HCT116 (cell line): ENCODE data around the gene PRR16. TPM values are rescaled to one million over a fixed set of nuclear protein-coding genes. Genes with fewer than 3 reads are reported as not detected.

Experiments
- ATAC-seq: fragments of 200-7000 bp; cut with Tn5 transposase; 2 replicates; pipeline ENCODE4 v1.9.1; 2020; ENCODE audit warnings: mild to moderate bottlenecking, moderate library complexity
- BruUV-seq: library from RNA; stranded (reverse); fragments of 400-500 nt; replicated peaks from 2 replicates; lab custom pipeline; 2021; lab: Mats Ljungman, UMichigan
- CTCF ChIA-PET: fragments of 300-600 bp; sonication (Branson Sonifier 250); formaldehyde crosslinking; loops from one replicate; lab custom pipeline; 2021; ENCODE audit warnings: antibody characterized with exemption; lab: Charles Lee
- POLR2A ChIA-PET: fragments of 300-600, 350-600 bp; sonication (Branson Sonifier 250); formaldehyde crosslinking; loops from one replicate; lab custom pipeline; 2021; ENCODE audit warnings: antibody characterized with exemption; lab: Charles Lee
- RAD21 ChIA-PET, 2 experiments: fragments of 300-600 bp; sonication (Branson Sonifier 250); formaldehyde crosslinking; loops; one replicate each; lab custom pipeline; 2023; ENCODE audit warnings: low total read pairs in 2 of 2; ENCODE audit not compliant: uncharacterized antibody in 2 of 2, unreplicated experiment in 2 of 2, low non-redundant PET in 1 of 2; lab: Charles Lee
- DNase-seq: peaks from one replicate; pipeline ENCODE4 v3.0.0-alpha.2; 2010; ENCODE audit warnings: low read depth, low spot score
- H2AFZ ChIP-seq: fragments of 200-600 bp; shearing (Covaris generic), sonication (generic); 2 replicates; pipeline ENCODE4 v1.6.1; 2017; ENCODE audit warnings: low read depth, mixed run types, mixed read lengths, antibody characterized with exemption, low read length; ENCODE audit not compliant: poor library complexity, severe bottlenecking
- H3K27ac ChIP-seq: 2 replicates; pipeline ENCODE4 v1.5.1; 2012; ENCODE audit warnings: low read depth, low read length
- H3K27me3 ChIP-seq: fragments of 200-600 bp; sonication (generic); 2 replicates; pipeline ENCODE4 v1.6.1; 2016; ENCODE audit warnings: mixed run types, low read length, mixed read lengths; ENCODE audit not compliant: insufficient read depth
- H3K36me3 ChIP-seq, 2 experiments: fragments of 200-500 bp in 1 of 2; fragments of 200-600 bp in 1 of 2; sonication (Bioruptor generic) in 1 of 2; sonication (generic) in 1 of 2; 2 replicates each; pipeline versions ENCODE4 v1.5.1 to v1.6.1; 2014 to 2016; ENCODE audit warnings: low read length in 2 of 2, inconsistent platforms in 1 of 2, mixed read lengths in 1 of 2, mixed run types in 1 of 2; ENCODE audit not compliant: insufficient read depth in 2 of 2, control insufficient read depth in 1 of 2
- H3K4me1 ChIP-seq, 2 experiments: fragments of 200-600 bp in 1 of 2; sonication (generic) in 1 of 2; 2 replicates each; pipeline versions ENCODE4 v1.5.1 to v1.6.1; 2012 to 2017; ENCODE audit warnings: low read length in 2 of 2, inconsistent platforms in 1 of 2, mild to moderate bottlenecking in 1 of 2, mixed read lengths in 1 of 2, mixed run types in 1 of 2, moderate library complexity in 1 of 2; ENCODE audit not compliant: insufficient read depth in 2 of 2, control insufficient read depth in 1 of 2
- H3K4me2 ChIP-seq: fragments of 200-600 bp; sonication (generic); 2 replicates; pipeline ENCODE4 v1.6.1; 2017; ENCODE audit warnings: mixed run types, low read length, mixed read lengths
- H3K4me3 ChIP-seq, 2 experiments: fragments of 200-600 bp in 1 of 2; sonication (generic) in 1 of 2; replicated peaks in 1 of 2; 2 replicates each; pipeline ENCODE4 v1.5.1; 2011 to 2016; ENCODE audit warnings: low read length in 2 of 2, control low read depth in 1 of 2, low read depth in 1 of 2, mild to moderate bottlenecking in 1 of 2, mixed read lengths in 1 of 2, mixed run types in 1 of 2
- H3K79me2 ChIP-seq: fragments of 200-600 bp; sonication (generic); 2 replicates; pipeline ENCODE4 v1.6.1; 2017; ENCODE audit warnings: mild to moderate bottlenecking, mixed run types, low read length, moderate library complexity, mixed read lengths; ENCODE audit not compliant: insufficient read depth
- H3K9ac ChIP-seq: fragments of 200-600 bp; sonication (generic); 2 replicates; pipeline ENCODE4 v1.6.1; 2016; ENCODE audit warnings: low read length, mixed read lengths
- H3K9me2 ChIP-seq: fragments of 200-600 bp; sonication (generic), shearing (Covaris generic); 2 replicates; pipeline ENCODE4 v1.6.1; 2017; ENCODE audit warnings: mixed run types, mild to moderate bottlenecking, moderate library complexity; ENCODE audit not compliant: insufficient read depth
- H3K9me3 ChIP-seq, 2 experiments: fragments of 200-500 bp in 1 of 2; fragments of 200-600 bp in 1 of 2; sonication (Bioruptor generic) in 1 of 2; sonication (generic) in 1 of 2; 2 replicates each; pipeline ENCODE4 v1.6.1; 2014 to 2017; ENCODE audit warnings: low read length in 2 of 2, mixed read lengths in 2 of 2, inconsistent platforms in 1 of 2, low read depth in 1 of 2, mild to moderate bottlenecking in 1 of 2, mixed run types in 1 of 2, moderate library complexity in 1 of 2; ENCODE audit not compliant: control insufficient read depth in 1 of 2, insufficient read depth in 1 of 2
- H4K20me1 ChIP-seq: fragments of 200-600 bp; sonication (generic), shearing (Covaris generic); 2 replicates; pipeline ENCODE4 v1.6.1; 2017; ENCODE audit warnings: mixed run types, mild to moderate bottlenecking, moderate library complexity; ENCODE audit not compliant: insufficient read depth
- CBX3 ChIP-seq: IDR thresholded peaks from 2 replicates; pipeline ENCODE4 v1.6.1; 2012; ENCODE audit warnings: low read depth
- CEBPB ChIP-seq: IDR thresholded peaks from 2 replicates; pipeline ENCODE4 v1.6.1; 2012; ENCODE audit warnings: low read depth
- ELF1 ChIP-seq: IDR thresholded peaks from 2 replicates; pipeline ENCODE4 v1.6.1; 2012; ENCODE audit warnings: low read depth, borderline replicate concordance
- EZH2 ChIP-seq: fragments of 200-600 bp; sonication (generic); IDR thresholded peaks from 2 replicates; pipeline ENCODE4 v1.6.1; 2017; ENCODE audit warnings: antibody characterized with exemption, mixed run types
- JUND ChIP-seq: IDR thresholded peaks from 2 replicates; pipeline ENCODE4 v1.6.1; 2012
- POLR2A ChIP-seq: IDR thresholded peaks from 2 replicates; pipeline ENCODE4 v1.7.0; 2011; ENCODE audit warnings: borderline replicate concordance; ENCODE audit not compliant: insufficient read depth, insufficient read length; ENCODE audit errors: extremely low read depth
- POLR2AphosphoS5 ChIP-seq: IDR thresholded peaks from 2 replicates; pipeline ENCODE4 v1.6.1; 2011; ENCODE audit warnings: mild to moderate bottlenecking, low read depth, low read length, moderate library complexity
- RAD21 ChIP-seq: IDR thresholded peaks from 2 replicates; pipeline ENCODE4 v1.6.1; 2012; ENCODE audit warnings: low read depth, mild to moderate bottlenecking
- SIN3A ChIP-seq: IDR thresholded peaks from 2 replicates; pipeline ENCODE4 v1.6.1; 2012; ENCODE audit warnings: low read depth
- SP1 ChIP-seq: IDR thresholded peaks from 2 replicates; pipeline ENCODE4 v1.6.1; 2012; ENCODE audit warnings: low read depth
- SRF ChIP-seq: IDR thresholded peaks from 2 replicates; pipeline ENCODE4 v1.6.1; 2012; ENCODE audit warnings: low read depth
- TCF7L2 ChIP-seq: IDR thresholded peaks from 2 replicates; pipeline ENCODE4 v1.7.0; 2011; ENCODE audit warnings: borderline replicate concordance, inconsistent platforms; ENCODE audit not compliant: insufficient read depth, insufficient read length; ENCODE audit errors: extremely low read depth
- YY1 ChIP-seq: IDR thresholded peaks from 2 replicates; pipeline ENCODE4 v1.6.1; 2011; ENCODE audit warnings: low read length, low read depth, moderate library complexity, mild to moderate bottlenecking; ENCODE audit not compliant: insufficient replicate concordance; ENCODE audit errors: extremely low read depth
- ZFX ChIP-seq: fragments of 450-650 bp; IDR thresholded peaks from 2 replicates; pipeline ENCODE4 v1.6.1; 2017
- intact Hi-C: fragments of 100-400 bp; cut with micrococcal nuclease; formaldehyde crosslinking; loops from 2 replicates; pipeline ENCODE4 v1.10.0; 2022
- total RNA-seq: library from RNA; stranded (reverse); gene quantifications from one replicate; pipeline ENCODE4 v1.2.1, GENCODE V29; 2021; ENCODE audit not compliant: unreplicated experiment
- TF ChIP-seq, protein P1 (sequence below): IDR thresholded peaks from 2 replicates; pipeline ENCODE4 v1.6.1; 2012; ENCODE audit warnings: low read depth
- TF ChIP-seq, protein P2 (sequence below), 3 experiments: fragments of 200-600 bp in 1 of 3; sonication (generic) in 1 of 3; IDR thresholded peaks in 2 of 3; conservative IDR thresholded peaks in 1 of 3; 2 replicates each; pipeline ENCODE4 v1.5.1; 2012 to 2017; ENCODE audit warnings: low read depth in 2 of 3, low read length in 2 of 3, antibody characterized with exemption in 1 of 3, borderline replicate concordance in 1 of 3, control low read depth in 1 of 3, mild to moderate bottlenecking in 1 of 3, mixed read lengths in 1 of 3, mixed run types in 1 of 3, moderate library complexity in 1 of 3; ENCODE audit not compliant: insufficient read depth in 1 of 3
- TF ChIP-seq, protein P3 (sequence below): IDR thresholded peaks from 2 replicates; pipeline ENCODE4 v1.6.1; 2012
- TF ChIP-seq, protein P4 (sequence below): IDR thresholded peaks from 2 replicates; pipeline ENCODE4 v1.6.1; 2012

Gene PRR16
- total RNA-seq, 1 experiment from 2014 or later, result 0.42 TPM

DNA sequence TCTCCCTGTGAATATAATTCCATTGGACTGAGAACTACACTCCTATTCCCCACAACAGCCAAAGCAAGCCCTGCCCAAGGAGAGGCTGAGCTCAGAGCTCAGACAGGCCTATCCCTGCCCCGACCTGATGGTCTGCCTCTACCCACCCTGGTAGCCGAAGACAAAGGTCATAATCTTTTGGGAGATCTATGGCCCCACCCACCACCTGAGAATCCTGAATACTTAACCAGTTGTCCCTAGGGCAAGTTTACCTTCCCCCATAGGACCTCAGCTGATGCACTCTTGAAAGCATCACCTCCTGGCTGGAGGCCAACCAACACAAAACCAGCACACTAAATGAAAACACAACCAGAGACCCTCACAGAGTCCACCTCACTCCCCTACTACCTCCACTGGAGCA, 167.5 kb downstream of the PRR16 start (continued):
- TF ChIP-seq, protein P1, sequence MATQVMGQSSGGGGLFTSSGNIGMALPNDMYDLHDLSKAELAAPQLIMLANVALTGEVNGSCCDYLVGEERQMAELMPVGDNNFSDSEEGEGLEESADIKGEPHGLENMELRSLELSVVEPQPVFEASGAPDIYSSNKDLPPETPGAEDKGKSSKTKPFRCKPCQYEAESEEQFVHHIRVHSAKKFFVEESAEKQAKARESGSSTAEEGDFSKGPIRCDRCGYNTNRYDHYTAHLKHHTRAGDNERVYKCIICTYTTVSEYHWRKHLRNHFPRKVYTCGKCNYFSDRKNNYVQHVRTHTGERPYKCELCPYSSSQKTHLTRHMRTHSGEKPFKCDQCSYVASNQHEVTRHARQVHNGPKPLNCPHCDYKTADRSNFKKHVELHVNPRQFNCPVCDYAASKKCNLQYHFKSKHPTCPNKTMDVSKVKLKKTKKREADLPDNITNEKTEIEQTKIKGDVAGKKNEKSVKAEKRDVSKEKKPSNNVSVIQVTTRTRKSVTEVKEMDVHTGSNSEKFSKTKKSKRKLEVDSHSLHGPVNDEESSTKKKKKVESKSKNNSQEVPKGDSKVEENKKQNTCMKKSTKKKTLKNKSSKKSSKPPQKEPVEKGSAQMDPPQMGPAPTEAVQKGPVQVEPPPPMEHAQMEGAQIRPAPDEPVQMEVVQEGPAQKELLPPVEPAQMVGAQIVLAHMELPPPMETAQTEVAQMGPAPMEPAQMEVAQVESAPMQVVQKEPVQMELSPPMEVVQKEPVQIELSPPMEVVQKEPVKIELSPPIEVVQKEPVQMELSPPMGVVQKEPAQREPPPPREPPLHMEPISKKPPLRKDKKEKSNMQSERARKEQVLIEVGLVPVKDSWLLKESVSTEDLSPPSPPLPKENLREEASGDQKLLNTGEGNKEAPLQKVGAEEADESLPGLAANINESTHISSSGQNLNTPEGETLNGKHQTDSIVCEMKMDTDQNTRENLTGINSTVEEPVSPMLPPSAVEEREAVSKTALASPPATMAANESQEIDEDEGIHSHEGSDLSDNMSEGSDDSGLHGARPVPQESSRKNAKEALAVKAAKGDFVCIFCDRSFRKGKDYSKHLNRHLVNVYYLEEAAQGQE, result no peak

DNA sequence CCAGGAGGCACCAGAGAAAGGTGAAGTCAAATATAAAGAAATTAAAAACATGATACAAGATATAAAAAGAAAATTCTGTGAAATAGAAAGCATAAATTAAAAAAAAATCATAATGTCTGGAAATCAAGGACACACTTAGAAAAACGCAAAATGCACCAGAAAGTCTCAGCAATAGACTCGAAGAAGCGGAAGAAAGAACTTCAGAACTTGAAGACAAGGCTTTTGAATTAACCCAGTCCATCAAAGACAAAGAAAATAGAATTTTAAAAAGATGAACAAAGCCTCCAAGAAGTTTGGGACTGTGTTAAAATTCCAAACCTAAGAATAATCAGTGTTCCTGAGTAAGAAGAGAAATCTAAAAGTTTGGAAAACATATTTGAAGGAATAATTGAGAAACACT, 168.3 kb downstream of the PRR16 start:
- H3K4me2 ChIP-seq, result no peak overlapping the region
- no peak overlapping the region for H3K4me3 ChIP-seq
- H3K27me3 ChIP-seq, result no peaks in the 10 kb centered on the region
- H3K79me2 ChIP-seq, result no peaks in the 10 kb centered on the region
- ChIA-PET POLR2A (no interaction called here), CTCF (no interaction called here), RAD21 (no interaction called here)
- no peaks in the 10 kb centered on the region for H3K9me3 ChIP-seq
- ATAC-seq, result no peak
- BruUV-seq, result no TSS peak
- H3K9me2 ChIP-seq, result no peaks in the 10 kb centered on the region
- DNase-seq, result no peak
- H3K27ac ChIP-seq, result no peak overlapping the region
- no peaks in the 10 kb centered on the region for H3K4me1 ChIP-seq
- TF ChIP-seq, protein P1, result no peak
- TF ChIP-seq ZFX, result no peak
- TF ChIP-seq, protein P2, sequence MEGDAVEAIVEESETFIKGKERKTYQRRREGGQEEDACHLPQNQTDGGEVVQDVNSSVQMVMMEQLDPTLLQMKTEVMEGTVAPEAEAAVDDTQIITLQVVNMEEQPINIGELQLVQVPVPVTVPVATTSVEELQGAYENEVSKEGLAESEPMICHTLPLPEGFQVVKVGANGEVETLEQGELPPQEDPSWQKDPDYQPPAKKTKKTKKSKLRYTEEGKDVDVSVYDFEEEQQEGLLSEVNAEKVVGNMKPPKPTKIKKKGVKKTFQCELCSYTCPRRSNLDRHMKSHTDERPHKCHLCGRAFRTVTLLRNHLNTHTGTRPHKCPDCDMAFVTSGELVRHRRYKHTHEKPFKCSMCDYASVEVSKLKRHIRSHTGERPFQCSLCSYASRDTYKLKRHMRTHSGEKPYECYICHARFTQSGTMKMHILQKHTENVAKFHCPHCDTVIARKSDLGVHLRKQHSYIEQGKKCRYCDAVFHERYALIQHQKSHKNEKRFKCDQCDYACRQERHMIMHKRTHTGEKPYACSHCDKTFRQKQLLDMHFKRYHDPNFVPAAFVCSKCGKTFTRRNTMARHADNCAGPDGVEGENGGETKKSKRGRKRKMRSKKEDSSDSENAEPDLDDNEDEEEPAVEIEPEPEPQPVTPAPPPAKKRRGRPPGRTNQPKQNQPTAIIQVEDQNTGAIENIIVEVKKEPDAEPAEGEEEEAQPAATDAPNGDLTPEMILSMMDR (IDR thresholded peaks at IDR 0.05 in 2 of 3, conservative IDR thresholded peaks at IDR 0.05 in 1 of 3; ENCODE audit: borderline replicate concordance in 1 of 3, insufficient read depth in 1 of 3, low read depth in 2 of 3, low read length in 2 of 3), result no peak
- no peak for TF ChIP-seq SIN3A
- no peak for TF ChIP-seq CBX3
- TF ChIP-seq SRF, result no peak
- TF ChIP-seq SP1, result no peak
- no peak for TF ChIP-seq EZH2
- TF ChIP-seq, protein P3, sequence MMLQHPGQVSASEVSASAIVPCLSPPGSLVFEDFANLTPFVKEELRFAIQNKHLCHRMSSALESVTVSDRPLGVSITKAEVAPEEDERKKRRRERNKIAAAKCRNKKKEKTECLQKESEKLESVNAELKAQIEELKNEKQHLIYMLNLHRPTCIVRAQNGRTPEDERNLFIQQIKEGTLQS, result no peak
- no peak for TF ChIP-seq TCF7L2
- no peak for TF ChIP-seq POLR2AphosphoS5
- TF ChIP-seq RAD21, result no peak
- TF ChIP-seq ELF1, result no peak
- no peak for TF ChIP-seq JUND
- TF ChIP-seq, protein P4, sequence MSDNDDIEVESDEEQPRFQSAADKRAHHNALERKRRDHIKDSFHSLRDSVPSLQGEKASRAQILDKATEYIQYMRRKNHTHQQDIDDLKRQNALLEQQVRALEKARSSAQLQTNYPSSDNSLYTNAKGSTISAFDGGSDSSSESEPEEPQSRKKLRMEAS, result no peak
- no peak for TF ChIP-seq YY1
- TF ChIP-seq POLR2A, result no peak
- TF ChIP-seq CEBPB, result no peak
- intact Hi-C loops, result no loop called here
- H3K36me3 ChIP-seq, result no peaks in the 10 kb centered on the region
- H3K9ac ChIP-seq, result no peak overlapping the region
- H2AFZ ChIP-seq, result no peak overlapping the region
- no peaks in the 10 kb centered on the region for H4K20me1 ChIP-seq
